ENCODE results near the gene TMTC2.

Gene TMTC2

GRCh38 chr12:83156815-83157214, 470.1 kb downstream of the TMTC2 start:
- no peak for DNase-seq

DNA sequence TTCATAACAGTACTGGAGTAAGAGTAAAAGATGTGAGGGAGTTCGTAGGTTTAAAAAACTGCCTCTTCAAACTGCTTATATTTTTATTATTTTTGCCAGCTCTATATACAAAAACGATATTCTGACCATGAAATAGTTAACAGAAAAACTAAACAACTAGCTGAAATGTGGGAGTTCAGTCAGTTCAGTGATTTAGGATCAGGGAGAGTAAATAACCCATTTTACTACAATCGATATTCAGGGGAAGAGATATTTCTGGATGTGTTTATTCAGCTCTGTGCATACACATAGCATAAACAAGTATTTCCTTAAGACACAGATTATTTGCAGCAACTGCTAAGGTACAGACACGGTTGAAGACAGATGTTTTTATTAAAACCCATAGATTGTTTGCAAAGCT, 470.9 kb downstream of the TMTC2 start:
- no peak for DNase-seq

GRCh38 chr12:83158613-83159207, 472.0 kb downstream of the TMTC2 start:
- no peak for DNase-seq

DNA sequence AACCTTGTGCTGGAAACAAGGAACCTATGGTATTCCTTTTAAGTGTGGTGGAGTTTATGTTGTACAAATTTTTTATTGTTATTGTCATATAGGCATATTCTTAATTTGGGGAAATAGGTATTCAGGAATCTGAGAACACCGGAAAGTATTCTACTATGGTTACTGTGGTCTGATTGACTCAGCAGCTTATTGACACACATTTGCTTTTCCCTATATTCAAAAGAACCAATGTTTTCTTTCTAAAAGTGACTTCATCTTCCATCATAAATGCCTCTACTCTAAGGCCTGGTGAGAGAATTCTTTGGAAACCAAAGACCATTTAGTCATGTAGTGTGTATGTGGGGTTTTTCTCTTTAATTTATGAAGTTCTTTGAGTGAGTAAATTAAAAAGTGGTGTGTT, 474.8 kb downstream of the TMTC2 start:
- no peak for DNase-seq

GRCh38 chr12:83168751-83169150, 482.0 kb downstream of the TMTC2 start:
- no peak for DNase-seq

GRCh38 chr12:83172441-83172840, 485.7 kb downstream of the TMTC2 start:
- no peak for DNase-seq

DNA sequence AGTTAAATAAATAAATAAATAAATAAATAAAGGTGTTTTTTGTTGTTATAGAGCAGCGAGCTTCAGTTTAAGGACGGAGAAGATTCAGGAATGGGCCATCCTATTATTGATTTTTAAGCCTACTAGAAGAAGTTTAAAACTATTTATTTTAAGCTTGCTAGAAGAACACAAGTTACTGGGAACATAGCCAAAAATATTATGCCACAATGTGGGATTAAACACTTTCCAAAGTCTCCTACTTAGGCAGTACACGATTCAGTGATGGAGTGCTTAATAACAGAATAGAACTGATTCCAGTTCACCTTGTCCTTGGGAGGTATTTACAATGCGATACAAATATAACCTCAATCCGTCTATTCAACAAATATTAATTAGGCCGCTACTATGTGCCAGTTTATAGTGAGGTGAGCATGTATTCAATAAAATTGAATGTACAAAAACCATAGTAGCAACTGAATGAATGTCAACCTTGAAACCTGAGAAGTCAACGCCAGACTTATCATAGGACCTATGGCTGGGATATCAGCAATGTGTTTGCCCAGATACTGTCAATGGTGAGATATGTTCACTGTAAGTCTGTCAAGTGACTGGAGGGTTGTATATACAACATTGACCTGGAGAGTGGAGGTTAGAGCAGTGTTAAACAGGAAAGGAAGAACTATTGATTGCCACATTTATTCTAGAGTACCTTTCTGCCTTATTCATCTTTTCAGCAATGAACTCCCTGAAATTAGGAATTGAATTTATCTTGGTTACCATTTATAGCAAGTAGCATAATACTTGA, 486.4 kb downstream of the TMTC2 start:
- no peak for DNase-seq

GRCh38 chr12:83179999-83180398, 493.3 kb downstream of the TMTC2 start:
- DNase-seq, result no peak

DNA sequence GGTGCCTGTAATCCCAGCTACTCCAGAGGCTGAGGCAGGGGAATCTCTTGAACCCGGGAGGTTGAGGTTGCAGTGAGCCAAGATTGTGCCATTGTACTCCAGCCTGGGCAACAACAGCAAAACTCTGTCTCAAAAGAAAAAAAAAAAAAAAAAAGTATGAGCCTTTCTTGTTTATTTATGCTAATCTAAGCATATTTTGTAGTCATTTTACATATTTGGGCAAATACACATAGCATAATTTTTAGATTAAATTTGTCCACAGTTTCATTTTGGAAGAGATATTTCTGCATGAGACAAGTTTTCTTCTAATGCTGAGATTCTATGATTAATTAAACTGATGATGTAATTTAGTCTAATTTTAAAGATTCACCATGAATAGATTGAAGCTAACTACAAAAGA, 494.4 kb downstream of the TMTC2 start:
- no peak for DNase-seq

DNA sequence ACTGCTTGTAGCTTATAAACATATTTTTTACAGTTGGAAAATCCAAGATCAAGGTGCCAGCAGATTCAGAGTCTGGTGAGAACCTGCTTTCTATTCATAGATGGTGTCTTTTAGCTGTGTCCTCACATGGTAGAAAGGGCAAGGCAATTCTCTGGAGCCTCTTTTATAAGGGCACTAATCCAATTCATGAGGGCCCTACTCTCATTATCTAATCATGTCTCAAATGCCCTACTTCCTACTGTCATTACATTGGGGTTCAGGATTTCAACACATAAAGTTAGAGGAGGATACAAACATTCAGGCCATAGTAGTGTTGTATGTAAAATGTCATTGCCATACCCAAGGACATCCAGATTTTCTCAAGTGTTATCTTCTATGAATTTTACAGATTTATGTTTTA, 496.4 kb downstream of the TMTC2 start:
- no peak for DNase-seq
